HG03139 (cell line): ENCODE results near the gene SESTD1.
A peak's percentile ranks its signal among the peaks of the same experiment; 100 is the strongest.
"Not testable (repeated sequence)": the region's sequence is repeated elsewhere in the genome, so short reads cannot be mapped to it uniquely, and the experiment has no call there.

Source experiments
- ATAC-seq: cut with Tn5 transposase; IDR thresholded peaks from one replicate; pipeline ENCODE4 v1.9.1; 2021; ENCODE audit not compliant: unreplicated experiment

Gene SESTD1

DNA sequence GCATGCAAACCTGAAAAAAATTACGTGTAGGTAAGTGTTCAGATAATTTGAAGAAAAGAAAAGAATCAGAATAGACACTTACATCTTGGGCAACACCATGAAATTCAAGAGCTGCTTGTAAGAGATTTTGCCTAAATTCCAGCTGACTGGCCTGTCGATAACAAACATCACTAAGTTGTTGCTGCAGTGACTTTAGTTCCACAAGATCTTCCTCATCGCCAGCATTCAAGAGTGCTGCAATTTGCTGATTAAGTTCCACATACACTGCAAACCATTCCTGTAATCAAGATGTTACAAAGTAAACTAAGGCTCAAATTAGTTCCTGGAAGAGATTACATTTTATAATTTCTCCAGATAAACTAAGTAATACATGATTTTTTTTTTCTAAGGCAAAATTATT lies 140.3 kb downstream of the SESTD1 start:
- ATAC-seq = no peak

DNA sequence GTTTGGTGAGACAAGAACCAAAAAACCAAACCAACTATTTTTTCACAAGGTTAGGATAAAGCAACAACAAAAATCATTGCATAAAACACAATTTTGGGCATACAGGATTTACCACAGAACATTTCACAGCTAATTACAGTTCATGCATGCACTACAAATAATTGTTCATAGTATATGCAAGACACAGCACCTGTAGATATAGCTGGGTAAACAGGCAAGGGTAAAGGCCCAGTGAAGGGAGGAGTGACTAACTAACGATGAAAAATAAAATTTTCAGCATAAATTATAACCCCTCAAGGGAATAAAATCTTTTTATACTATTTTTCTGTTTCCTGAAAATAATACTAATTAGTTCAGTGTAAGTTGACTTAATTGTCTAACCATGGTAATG lies 141.4 kb downstream of the SESTD1 start:
- ATAC-seq = no peak

DNA sequence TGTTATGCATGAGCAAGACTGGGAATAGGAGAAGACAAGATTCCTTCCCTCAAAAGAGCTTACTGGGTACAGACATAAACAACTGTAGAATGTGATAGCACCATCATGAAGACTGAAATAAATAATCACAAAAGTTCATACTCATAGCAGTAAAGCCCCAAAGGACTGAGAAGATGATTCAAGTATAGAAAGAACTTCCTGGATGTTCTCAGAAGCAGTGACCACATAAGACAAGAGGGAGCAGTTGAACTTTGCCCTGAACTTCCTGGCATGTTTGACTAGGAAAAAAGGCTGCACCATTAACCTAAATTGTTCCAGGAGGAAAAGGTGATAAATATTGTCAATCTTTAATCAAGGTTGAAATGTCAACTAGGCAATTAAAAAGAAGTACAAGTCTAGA lies 156.9 kb downstream of the SESTD1 start:
- ATAC-seq = no peak

- ATAC-seq = peak; percentile 70
These were observed 157.8 kb downstream of the SESTD1 start for GRCh38 chr2:179106676-179107428.

DNA sequence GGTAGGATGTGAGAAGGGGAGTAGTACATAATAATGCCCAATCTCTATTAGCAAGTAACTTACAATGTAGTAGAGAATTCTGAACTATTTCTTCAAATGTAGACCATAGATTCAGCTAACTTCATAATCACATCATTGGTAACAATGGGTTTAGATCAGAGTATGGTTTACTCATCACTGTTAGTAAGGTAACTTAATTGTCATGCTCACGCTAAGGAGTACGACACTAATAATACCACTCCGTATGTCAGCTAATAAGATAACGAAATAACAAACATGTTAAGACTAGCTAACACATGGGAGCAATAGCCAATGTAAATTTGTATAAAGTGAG lies 158.3 kb downstream of the SESTD1 start:
- no peak for ATAC-seq

GRCh38 chr2:179104736-179105135 lies 159.9 kb downstream of the SESTD1 start:
- ATAC-seq = no peak

DNA sequence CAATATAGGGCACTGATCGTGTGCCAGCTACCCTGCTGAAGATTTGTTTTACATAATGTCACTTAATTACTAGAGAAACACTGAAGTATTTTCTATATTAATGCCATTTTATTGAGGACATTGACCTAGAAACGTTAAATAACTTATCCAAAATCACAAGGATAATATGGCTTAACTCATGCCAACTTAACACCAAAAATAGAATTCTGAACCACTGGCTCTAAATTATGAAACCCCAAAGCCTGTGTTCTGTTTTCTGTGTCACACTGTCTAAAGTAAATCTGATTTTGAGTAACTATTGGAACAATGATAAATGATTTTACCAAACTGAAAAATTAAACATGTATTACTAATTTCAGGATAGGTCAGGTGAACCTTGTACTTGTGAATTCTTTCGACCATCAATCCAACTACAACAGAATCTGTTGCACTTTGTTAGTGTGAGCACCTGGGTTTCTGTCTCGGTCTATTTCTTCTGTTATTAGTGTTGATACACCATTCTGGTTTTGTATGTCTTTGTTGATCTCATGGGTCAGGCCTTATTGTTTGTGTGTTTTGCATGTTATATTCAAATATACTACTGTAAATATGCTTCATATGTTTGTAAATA lies 166.4 kb downstream of the SESTD1 start:
- no peak for ATAC-seq

DNA sequence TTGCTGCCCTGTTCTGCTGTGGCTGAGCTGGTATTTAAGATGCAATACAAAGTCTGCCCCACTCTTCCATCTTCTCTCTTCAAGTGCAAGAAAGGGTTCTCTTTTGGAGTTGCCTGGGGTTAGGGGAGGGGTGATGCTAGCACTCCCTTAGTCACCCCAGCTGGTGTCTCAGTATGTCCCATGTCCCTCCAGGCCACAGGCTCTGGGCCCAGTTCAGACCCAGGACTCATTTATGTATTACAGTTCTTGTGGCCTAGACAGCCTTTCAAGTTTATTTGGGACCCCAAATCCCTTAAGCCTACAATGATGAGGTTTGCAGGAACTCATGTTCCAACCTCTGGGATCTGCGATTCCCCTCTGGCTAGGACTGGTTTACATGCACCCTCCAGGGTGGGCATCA lies 167.5 kb downstream of the SESTD1 start:
- ATAC-seq = no peak

DNA sequence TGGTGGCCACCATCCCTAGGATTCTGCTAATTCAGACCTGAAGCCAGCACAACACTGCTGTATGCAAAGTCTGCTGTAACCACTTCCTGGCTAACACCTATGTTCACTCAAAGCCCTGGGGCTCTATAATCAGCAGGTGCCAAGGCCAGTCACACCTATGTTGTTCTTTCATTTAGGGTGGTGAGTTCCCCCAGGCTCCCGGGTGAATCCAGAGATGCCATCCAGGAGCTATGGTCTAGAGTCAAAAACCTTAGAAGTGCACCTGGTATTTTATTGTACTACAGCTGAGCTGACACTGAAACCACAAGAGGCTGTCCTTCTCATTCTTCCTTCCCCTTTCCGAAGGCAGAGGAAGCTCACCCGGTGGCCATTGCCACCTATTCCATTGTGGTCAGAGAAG lies 168.5 kb downstream of the SESTD1 start:
- ATAC-seq = peak; percentile 99

DNA sequence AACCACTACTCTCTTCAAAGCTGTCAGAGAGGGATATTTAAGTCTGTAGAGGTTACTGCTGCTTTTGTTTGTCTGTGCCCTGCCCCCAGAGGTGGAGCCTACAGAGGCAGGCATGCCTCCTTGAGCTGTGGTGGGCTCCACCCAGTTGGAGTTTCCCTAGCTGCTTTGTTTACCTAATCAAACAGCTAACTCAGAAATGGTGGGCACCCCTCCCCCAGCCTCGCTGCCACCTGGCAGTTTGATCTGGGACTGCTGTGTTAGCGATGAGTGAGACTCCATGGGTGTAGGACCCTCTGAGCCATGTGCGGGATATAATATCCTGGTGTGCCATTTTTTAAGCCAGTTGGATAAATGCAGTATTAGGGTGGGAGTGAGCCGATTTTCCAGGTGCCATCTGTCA lies 171.7 kb downstream of the SESTD1 start:
- ATAC-seq = not testable (repeated sequence)

GRCh38 chr2:179082697-179083096 lies 181.9 kb downstream of the SESTD1 start:
- no peak for ATAC-seq

DNA sequence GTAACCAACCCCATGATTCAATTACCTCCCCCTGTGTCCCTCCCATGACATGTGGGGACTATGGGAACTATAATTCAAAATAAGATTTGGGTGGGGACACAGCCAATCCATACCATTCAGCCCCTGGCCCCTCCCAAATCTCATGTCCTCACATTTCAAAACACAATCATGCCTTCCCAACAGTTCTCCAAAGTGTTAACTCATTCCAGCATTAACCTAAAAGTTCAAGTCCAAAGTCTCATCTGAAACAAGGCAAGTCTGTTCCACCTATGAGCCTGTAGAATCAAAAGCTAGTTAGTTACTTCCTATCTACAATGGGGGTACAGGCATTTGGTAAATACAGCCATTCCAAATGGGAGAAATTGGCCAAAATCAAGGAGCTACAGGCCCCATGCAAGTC lies 182.7 kb downstream of the SESTD1 start:
- no peak for ATAC-seq

DNA sequence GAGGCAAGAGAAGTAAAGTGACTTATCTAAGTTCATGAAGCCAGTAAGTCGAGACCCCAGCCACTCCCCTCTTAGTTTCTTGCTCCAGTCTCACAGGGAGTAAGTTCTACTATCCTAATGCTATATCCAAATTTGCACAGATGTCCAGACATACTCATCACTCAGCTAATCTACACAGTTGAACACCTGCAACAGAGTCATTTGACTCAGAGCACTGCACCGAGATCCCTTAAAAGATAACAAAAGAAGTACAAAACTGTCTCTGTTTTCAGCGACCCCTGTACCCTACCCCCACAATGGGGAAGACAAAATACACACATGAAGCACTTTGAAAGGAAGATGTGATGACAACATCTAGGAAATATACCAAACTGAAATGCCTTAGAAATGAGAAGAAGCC lies 192.1 kb downstream of the SESTD1 start:
- ATAC-seq = no peak

GRCh38 chr2:179071810-179072355 lies 192.7 kb downstream of the SESTD1 start:
- ATAC-seq = no peak

DNA sequence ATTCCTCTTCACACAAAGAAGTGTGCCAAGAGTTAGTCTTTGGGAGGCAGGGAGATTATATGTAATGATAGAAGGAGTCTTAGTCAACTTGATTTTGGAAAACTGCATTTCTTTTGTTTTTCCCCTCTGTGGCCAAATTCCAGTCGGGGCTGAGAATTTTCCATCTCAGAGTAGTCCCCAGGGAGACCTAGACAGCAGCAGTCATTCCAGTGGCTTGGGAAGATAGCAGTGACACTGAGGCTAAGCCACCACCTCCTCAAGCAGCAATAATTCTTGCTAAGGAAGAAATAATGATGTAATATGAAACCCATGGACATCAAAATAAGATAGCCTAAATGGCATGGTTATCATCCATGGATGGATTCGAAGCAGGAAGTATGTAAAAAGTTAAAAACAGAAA lies 193.7 kb downstream of the SESTD1 start:
- no peak for ATAC-seq

- no peak for ATAC-seq
These were observed 194.9 kb downstream of the SESTD1 start for GRCh38 chr2:179069685-179070084.

- no peak for ATAC-seq
These were observed 195.5 kb downstream of the SESTD1 start for GRCh38 chr2:179068991-179069643.

DNA sequence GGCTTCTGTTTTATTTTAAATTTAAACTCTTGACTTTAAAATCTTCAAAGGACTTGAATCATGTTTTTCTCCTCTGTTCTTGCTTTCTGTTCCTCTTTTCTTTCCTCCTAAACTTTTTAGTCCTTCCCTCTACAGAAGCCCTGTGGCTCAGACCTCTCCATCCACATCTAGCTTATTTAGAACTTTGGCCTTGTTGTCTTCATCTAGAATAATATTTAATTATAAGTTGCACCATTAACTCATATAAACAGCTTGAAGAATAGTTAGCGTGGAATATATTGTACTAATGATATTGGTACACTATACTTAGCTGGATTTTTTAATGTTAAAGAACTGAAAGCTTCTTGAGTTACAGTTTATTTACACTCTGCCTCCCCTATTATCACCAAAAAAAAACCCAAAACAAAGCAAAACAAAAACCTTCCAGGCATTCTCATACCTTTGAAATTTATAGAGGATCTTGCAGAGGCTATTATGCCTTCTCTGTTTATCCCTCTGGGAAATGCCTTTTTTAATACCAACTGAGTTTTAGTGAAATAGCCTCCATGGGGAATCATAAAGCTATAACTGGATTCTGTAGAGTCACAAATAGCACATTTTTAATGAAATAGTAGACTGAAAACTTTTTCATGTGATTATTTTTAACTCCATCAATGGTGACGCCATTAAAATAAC lies 205.5 kb downstream of the SESTD1 start:
- ATAC-seq = peak; percentile 87

- no peak for ATAC-seq
These were observed 206.9 kb downstream of the SESTD1 start for GRCh38 chr2:179057737-179058136.

DNA sequence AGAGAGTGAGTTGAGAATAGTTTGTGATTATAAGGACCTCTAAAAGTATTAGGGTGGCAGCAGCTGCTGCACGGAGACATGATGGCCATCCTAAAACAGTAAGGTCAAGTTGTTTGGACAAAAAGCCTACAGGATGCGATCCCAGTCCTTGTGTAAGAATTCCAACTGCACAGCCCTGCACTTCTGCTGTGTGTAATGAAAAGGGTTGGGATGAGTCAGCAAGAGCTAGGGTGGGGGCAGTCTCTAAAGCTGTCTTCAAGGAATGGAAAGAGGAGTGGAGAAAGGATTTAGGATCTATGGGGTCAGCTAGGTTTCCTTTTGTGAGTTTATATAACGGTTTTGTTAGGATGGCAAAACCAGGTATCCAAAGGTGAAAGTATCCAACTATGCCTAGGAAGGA lies 211.1 kb downstream of the SESTD1 start:
- not testable (repeated sequence) for ATAC-seq
